HepG2 (cell line): Measurements from ENCODE around the gene GPT2. TPM values are rescaled to one million over a fixed set of nuclear protein-coding genes. Genes with fewer than 3 reads are reported as not detected.

ENCODE experiments used
- ATAC-seq: fragments of 200-7000 bp; cut with Tn5 transposase; 3 replicates; pipeline ENCODE4 v1.9.1; 2020; ENCODE audit warnings: mild to moderate bottlenecking, moderate library complexity
- BruUV-seq: library from RNA; stranded (reverse); fragments of 400-500 nt; replicated peaks from 2 replicates; lab custom pipeline; 2021; lab: Mats Ljungman, UMichigan
- CTCF ChIA-PET: fragments of 300-600 bp; formaldehyde crosslinking; extraction: SDS; loops from one replicate; lab custom pipeline; 2021; ENCODE audit warnings: low total read pairs, inconsistent platforms, low intra/inter-chr PET ratio; lab: Yijun Ruan, JAX
- POLR2A ChIA-PET: fragments of 350-600 bp; sonication (Branson Sonifier 250); formaldehyde crosslinking; loops from one replicate; lab custom pipeline; 2020; ENCODE audit warnings: antibody characterized with exemption, inconsistent platforms; lab: Yijun Ruan, JAX
- DNase-seq: peaks from one replicate; pipeline ENCODE4 v3.0.0-alpha.2; 2015; ENCODE audit warnings: low spot score
- FAIRE-seq: peaks from 3 replicates; lab custom pipeline; 2011; peaks lifted over from hg19 to GRCh38; lab: Jason Lieb, UNC
- H2AFZ ChIP-seq: one replicate; pipeline ENCODE4 v1.6.1; 2011; ENCODE audit warnings: low read length, inconsistent platforms
- H3K27ac ChIP-seq: fragments of 300-600 bp; 3 replicates; pipeline ENCODE4 v1.8.0; 2011; ENCODE audit warnings: mixed run types, mild to moderate bottlenecking, mixed read lengths, low read length, inconsistent platforms; ENCODE audit not compliant: insufficient read depth; ENCODE audit errors: extremely low read length
- H3K27me3 ChIP-seq, 2 experiments: fragments of 200-600 bp in 1 of 2; 2 replicates in 1 of 2; 3 replicates in 1 of 2; pipeline versions ENCODE4 v1.6.0 to v1.8.0; 2011; ENCODE audit warnings: low read length in 2 of 2, mild to moderate bottlenecking in 2 of 2, moderate library complexity in 2 of 2, inconsistent platforms in 1 of 2; ENCODE audit not compliant: insufficient read depth in 2 of 2, control insufficient read depth in 1 of 2
- H3K36me3 ChIP-seq, 2 experiments: fragments of 200-600 bp in 1 of 2; replicated peaks in 1 of 2; 2 replicates in 1 of 2; 3 replicates in 1 of 2; pipeline versions ENCODE4 v1.5.1 to v1.8.0; 2011; ENCODE audit warnings: low read length in 2 of 2, inconsistent platforms in 1 of 2; ENCODE audit not compliant: insufficient read depth in 2 of 2, control insufficient read depth in 1 of 2
- H3K4me1 ChIP-seq: 2 replicates; pipeline ENCODE4 v1.5.1; 2012; ENCODE audit warnings: low read length, inconsistent platforms; ENCODE audit not compliant: insufficient read depth
- H3K4me2 ChIP-seq: 2 replicates; pipeline ENCODE4 v1.6.0; 2011; ENCODE audit warnings: low read depth, low read length, inconsistent platforms
- H3K4me3 ChIP-seq, 3 experiments: fragments of 200-600 bp in 1 of 3; sonication (generic), shearing (Covaris generic) in 1 of 3; replicated peaks in 1 of 3; 2 replicates each; pipeline ENCODE4 v1.5.1; 2011 to 2016; ENCODE audit warnings: low read length in 3 of 3, inconsistent platforms in 2 of 3, low read depth in 2 of 3, mild to moderate bottlenecking in 2 of 3, control low read depth in 1 of 3, mixed read lengths in 1 of 3; ENCODE audit not compliant: insufficient read depth in 1 of 3
- H3K79me2 ChIP-seq: one replicate; pipeline ENCODE4 v1.6.1; 2011; ENCODE audit warnings: low read length, inconsistent platforms; ENCODE audit not compliant: insufficient read depth
- H3K9ac ChIP-seq: 2 replicates; pipeline ENCODE4 v1.6.0; 2011; ENCODE audit warnings: mild to moderate bottlenecking, low read depth, low read length, inconsistent platforms; ENCODE audit not compliant: insufficient read depth
- H3K9me3 ChIP-seq: 2 replicates; pipeline ENCODE4 v1.5.1; 2012; ENCODE audit warnings: mild to moderate bottlenecking, low read length
- H4K20me1 ChIP-seq: 2 replicates; pipeline ENCODE4 v1.6.0; 2011; ENCODE audit warnings: inconsistent platforms, mild to moderate bottlenecking, low read length, moderate library complexity; ENCODE audit not compliant: insufficient read depth
- AGO2 ChIP-seq: fragments of 200-400 bp; formaldehyde crosslinking; optimal IDR thresholded peaks from 2 replicates; pipeline ENCODE3; 2017; ENCODE audit warnings: mild to moderate bottlenecking, low read depth, low read length, moderate library complexity
- ATF7 ChIP-seq, 2 experiments: fragments of 450-650 bp in 1 of 2; sonication (generic) in 1 of 2; formaldehyde crosslinking in 1 of 2; IDR thresholded peaks; 2 replicates each; pipeline versions ENCODE4 v1.4.0 to v1.6.1; 2016 to 2020; ENCODE audit warnings: antibody characterized with exemption in 1 of 2, mild to moderate bottlenecking in 1 of 2, missing genetic modification reagents in 1 of 2
- FOXO4 ChIP-seq: sonication (generic); formaldehyde crosslinking; conservative IDR thresholded peaks from 2 replicates; pipeline ENCODE4 v1.8.1; 2023; ENCODE audit warnings: missing genetic modification reagents
- HNRNPL ChIP-seq: fragments of 200-400 bp; formaldehyde crosslinking; IDR thresholded peaks from 2 replicates; pipeline ENCODE4 v1.6.1; 2017; ENCODE audit warnings: mild to moderate bottlenecking, low read depth, low read length
- KDM1A ChIP-seq: IDR thresholded peaks from 2 replicates; pipeline ENCODE4 v1.6.1; 2016; ENCODE audit warnings: missing compliant biosample characterization
- MAFG ChIP-seq: sonication (generic); formaldehyde crosslinking; IDR thresholded peaks from 2 replicates; pipeline ENCODE4 v1.5.1; 2020; ENCODE audit warnings: mild to moderate bottlenecking, missing genetic modification reagents
- NFATC3 ChIP-seq: sonication (generic); formaldehyde crosslinking; IDR thresholded peaks from 2 replicates; pipeline ENCODE4 v1.5.1; 2020; ENCODE audit warnings: mild to moderate bottlenecking, missing genetic modification reagents
- PAWR ChIP-seq: sonication (generic); formaldehyde crosslinking; IDR thresholded peaks from 2 replicates; pipeline ENCODE4 v1.4.0; 2020; ENCODE audit warnings: missing genetic modification reagents, mild to moderate bottlenecking, borderline replicate concordance
- PCBP1 ChIP-seq: fragments of 200-400 bp; formaldehyde crosslinking; IDR thresholded peaks from 2 replicates; pipeline ENCODE4 v1.6.1; 2017; ENCODE audit warnings: mild to moderate bottlenecking, low read depth, low read length, borderline replicate concordance
- RBFOX2 ChIP-seq: fragments of 200-400 bp; formaldehyde crosslinking; IDR thresholded peaks from 2 replicates; pipeline ENCODE4 v1.6.1; 2017; ENCODE audit warnings: low read depth, mild to moderate bottlenecking, low read length
- REPIN1 ChIP-seq: sonication (generic); formaldehyde crosslinking; IDR thresholded peaks from 2 replicates; pipeline ENCODE4 v1.8.0; 2022; ENCODE audit warnings: missing genetic modification reagents, low read depth, mild to moderate bottlenecking, borderline replicate concordance
- ZNF331 ChIP-seq: sonication (generic); formaldehyde crosslinking; IDR thresholded peaks from 2 replicates; pipeline ENCODE4 v1.4.0; 2020; ENCODE audit warnings: missing genetic modification reagents
- ZNF547 ChIP-seq: sonication (generic); formaldehyde crosslinking; IDR thresholded peaks from 2 replicates; pipeline ENCODE4 v1.5.1; 2020; ENCODE audit warnings: mild to moderate bottlenecking, missing genetic modification reagents
- ZNF687 ChIP-seq: sonication (generic); formaldehyde crosslinking; IDR thresholded peaks from 2 replicates; pipeline ENCODE4 v1.5.1; 2020; ENCODE audit warnings: mild to moderate bottlenecking, missing genetic modification reagents, moderate library complexity
- ZNF883 ChIP-seq: sonication (generic); formaldehyde crosslinking; IDR thresholded peaks from 2 replicates; pipeline ENCODE4 v1.5.1; 2020; ENCODE audit warnings: mild to moderate bottlenecking, missing genetic modification reagents; ENCODE audit errors: not compliant biosample characterization
- WGBS: methylation state at CpG from one replicate; pipeline ENCODE4 v1.1.6; 2017; ENCODE audit warnings: low lambda C conversion rate; 5-methylcytosine and 5-hydroxymethylcytosine counted together
- in situ Hi-C: cut with HindIII; loops from 2 replicates; pipeline ENCODE4 v1.10.0; 2017; ENCODE audit warnings: low pct_unique_long_range_greater_than_20kb; ENCODE audit not compliant: extremely low pct_ligation_motif_present
- intact Hi-C: fragments of 100-400 bp; cut with micrococcal nuclease; formaldehyde crosslinking; loops from one replicate; pipeline ENCODE4 v1.10.0; 2022; ENCODE audit not compliant: unreplicated experiment
- polyA plus RNA-seq, 8 experiments: library from polyadenylated mRNA; depleted of rRNA in 3 of 8; stranded (reverse) in 7 of 8; unstranded in 1 of 8; fragments of >200 nt; fragmentation: Illumina TruSeq in 4 of 8; extraction: Trizol in 4 of 8; gene quantifications; 2 replicates each; pipeline versions ENCODE4 v1.2.1 to v1.2.3, GENCODE V29; 2011 to 2016; ENCODE audit warnings: low read depth in 4 of 8, missing spikeins in 1 of 8, mixed read lengths in 1 of 8; ENCODE audit not compliant: insufficient read depth in 1 of 8
- total RNA-seq, 5 experiments: library from RNA; depleted of rRNA; stranded (reverse); fragments of >200 nt; fragmentation: Illumina TruSeq; extraction: Trizol; gene quantifications; 2 replicates each; pipeline ENCODE4 v1.2.3, GENCODE V29; 2016; ENCODE audit warnings: low read depth in 1 of 5
- TF ChIP-seq, protein P1 (sequence below): sonication (generic); formaldehyde crosslinking; IDR thresholded peaks from 2 replicates; pipeline ENCODE4 v1.8.1; 2023; ENCODE audit warnings: missing genetic modification reagents, inconsistent platforms, borderline replicate concordance
- TF ChIP-seq, protein P2 (sequence below): fragments of 450-650 bp; IDR thresholded peaks from 2 replicates; pipeline ENCODE4 v1.6.1; 2017

Gene GPT2
- total and polyA plus RNA-seq, 2 of the 13 experiments (the other 11 are each of a cell fraction or from before 2014, with no cell fraction given), result 138 to 267 TPM

GRCh38 chr16:46898006-46898405 is 13.8 kb downstream of the GPT2 start:
- no peaks in the 10 kb centered on the region for H3K27me3 ChIP-seq
- H3K9ac ChIP-seq, result no peak overlapping the region
- POLR2A ChIA-PET, result interaction anchor here (11.7 kb wide), 1 partner anchor 13 kb away, joined by 133 read pairs; the partner anchor contains the start of gene GPT2
- H3K4me2 ChIP-seq, result no peak overlapping the region
- no peaks in the 10 kb centered on the region for H3K9me3 ChIP-seq
- H3K79me2 ChIP-seq, result peaks cover 56% of the 10 kb centered on the region
- FAIRE-seq (no peak), ATAC-seq (no peak), DNase-seq (no peak)
- H3K4me3 ChIP-seq, result no peak overlapping the region
- peaks cover 58 to 77% of the 10 kb centered on the region in 2 experiments for H3K36me3 ChIP-seq
- no peak overlapping the region for H2AFZ ChIP-seq
- no TSS peak for BruUV-seq
- peak overlapping the region; percentile 80 for H3K27ac ChIP-seq
- H4K20me1 ChIP-seq, result peaks cover 57% of the 10 kb centered on the region; the same call in 1 of the 2 replicates
- in situ Hi-C loops (no loop called here), intact Hi-C loops (no loop called here)
- CTCF ChIA-PET, result interaction anchor here (0.6 kb wide), 1 partner anchor 41 kb away, joined by 3 read pairs; no protein-coding TSS in a partner anchor
- 98% methylated on average over 12 of the region's 13 CpGs for WGBS
- H3K4me1 ChIP-seq, result peaks cover 63% of the 10 kb centered on the region
- no peak for TF ChIP-seq KDM1A (CRISPR knock-in tag)
- TF ChIP-seq ZNF883 (CRISPR knock-in tag), result peak; percentile 38
- 0 out of 2 replicates have a peak, but pooled peaks have one; percentile 63 for TF ChIP-seq FOXO4 (CRISPR knock-in tag)
- no peak for TF ChIP-seq REPIN1
- TF ChIP-seq HNRNPL, result 0 out of 2 replicates have a peak, but pooled peaks have one; percentile 57
- TF ChIP-seq, protein P1, sequence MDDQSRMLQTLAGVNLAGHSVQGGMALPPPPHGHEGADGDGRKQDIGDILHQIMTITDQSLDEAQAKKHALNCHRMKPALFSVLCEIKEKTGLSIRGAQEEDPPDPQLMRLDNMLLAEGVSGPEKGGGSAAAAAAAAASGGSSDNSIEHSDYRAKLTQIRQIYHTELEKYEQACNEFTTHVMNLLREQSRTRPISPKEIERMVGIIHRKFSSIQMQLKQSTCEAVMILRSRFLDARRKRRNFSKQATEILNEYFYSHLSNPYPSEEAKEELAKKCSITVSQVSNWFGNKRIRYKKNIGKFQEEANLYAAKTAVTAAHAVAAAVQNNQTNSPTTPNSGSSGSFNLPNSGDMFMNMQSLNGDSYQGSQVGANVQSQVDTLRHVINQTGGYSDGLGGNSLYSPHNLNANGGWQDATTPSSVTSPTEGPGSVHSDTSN (CRISPR knock-in tag), result no peak
- peak; percentile 90 for TF ChIP-seq AGO2
- TF ChIP-seq, protein P2, sequence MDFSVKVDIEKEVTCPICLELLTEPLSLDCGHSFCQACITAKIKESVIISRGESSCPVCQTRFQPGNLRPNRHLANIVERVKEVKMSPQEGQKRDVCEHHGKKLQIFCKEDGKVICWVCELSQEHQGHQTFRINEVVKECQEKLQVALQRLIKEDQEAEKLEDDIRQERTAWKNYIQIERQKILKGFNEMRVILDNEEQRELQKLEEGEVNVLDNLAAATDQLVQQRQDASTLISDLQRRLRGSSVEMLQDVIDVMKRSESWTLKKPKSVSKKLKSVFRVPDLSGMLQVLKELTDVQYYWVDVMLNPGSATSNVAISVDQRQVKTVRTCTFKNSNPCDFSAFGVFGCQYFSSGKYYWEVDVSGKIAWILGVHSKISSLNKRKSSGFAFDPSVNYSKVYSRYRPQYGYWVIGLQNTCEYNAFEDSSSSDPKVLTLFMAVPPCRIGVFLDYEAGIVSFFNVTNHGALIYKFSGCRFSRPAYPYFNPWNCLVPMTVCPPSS, result no peak
- TF ChIP-seq ZNF547 (CRISPR knock-in tag), result no peak
- TF ChIP-seq NFATC3 (CRISPR knock-in tag), result no peak
- TF ChIP-seq ATF7 (IDR thresholded peaks at IDR 0.05), result no peak
- TF ChIP-seq ATF7 (CRISPR knock-in tag; IDR thresholded peaks at IDR 0.05), result peak; percentile 16; the same call in 1 of the 2 replicates
- TF ChIP-seq RBFOX2, result peak; percentile 73
- TF ChIP-seq ZNF331 (CRISPR knock-in tag), result no peak
- TF ChIP-seq ZNF687 (CRISPR knock-in tag), result peak; percentile 53
- no peak for TF ChIP-seq MAFG (CRISPR knock-in tag)
- no peak for TF ChIP-seq PAWR (CRISPR knock-in tag)
- 0 out of 2 replicates have a peak, but pooled peaks have one; percentile 58 for TF ChIP-seq PCBP1
